Endothelial cell of umbilical vein (primary cell): Measurements from ENCODE around the gene CLIC6. TPM values are rescaled to one million over a fixed set of nuclear protein-coding genes. Genes with fewer than 3 reads are reported as not detected.

Experiments used
- BruUV-seq: library from RNA; stranded (reverse); fragments of 400-500 nt; replicated peaks from 2 replicates; lab custom pipeline; 2021; lab: Mats Ljungman, UMichigan
- CTCF ChIA-PET: fragments of 300-600, 350-600 bp; sonication (Branson Sonifier 250); formaldehyde crosslinking; loops from one replicate; lab custom pipeline; 2021; ENCODE audit warnings: antibody characterized with exemption, inconsistent platforms; lab: Charles Lee
- POLR2A ChIA-PET: fragments of 300-600, 350-600 bp; sonication (Branson Sonifier 250); formaldehyde crosslinking; loops from one replicate; lab custom pipeline; 2021; ENCODE audit warnings: antibody characterized with exemption, inconsistent platforms; lab: Charles Lee
- DNase-seq: peaks from one replicate; pipeline ENCODE4 v3.0.0-alpha.2; 2011; ENCODE audit warnings: low read depth, low spot score
- FAIRE-seq: peaks from 2 replicates; lab custom pipeline; 2011; peaks lifted over from hg19 to GRCh38; lab: Jason Lieb, UNC
- H2AFZ ChIP-seq: 2 replicates; pipeline ENCODE4 v1.6.0; 2012; ENCODE audit warnings: low read depth, low read length, control low read depth, inconsistent platforms
- H3K27ac ChIP-seq: 2 replicates; pipeline ENCODE4 v1.5.1; 2011; ENCODE audit warnings: low read depth, mild to moderate bottlenecking, control low read depth, low read length, moderate library complexity; ENCODE audit not compliant: insufficient read depth
- H3K27me3 ChIP-seq, 2 experiments: 2 replicates each; pipeline versions ENCODE4 v1.6.0 to v1.6.1; 2011; ENCODE audit warnings: low read length in 2 of 2, mixed read lengths in 1 of 2; ENCODE audit not compliant: control insufficient read depth in 2 of 2, insufficient read depth in 2 of 2
- H3K36me3 ChIP-seq, 2 experiments: 2 replicates in 1 of 2; 3 replicates in 1 of 2; pipeline ENCODE4 v1.5.1; 2011; ENCODE audit warnings: low read length in 2 of 2, mild to moderate bottlenecking in 1 of 2, moderate library complexity in 1 of 2; ENCODE audit not compliant: control insufficient read depth in 2 of 2, insufficient read depth in 2 of 2; ENCODE audit errors: extremely low read depth in 1 of 2
- H3K4me1 ChIP-seq: 3 replicates; pipeline ENCODE4 v1.5.1; 2011; ENCODE audit warnings: mild to moderate bottlenecking, low read length; ENCODE audit not compliant: control insufficient read depth, insufficient read depth; ENCODE audit errors: extremely low read depth
- H3K4me2 ChIP-seq: 2 replicates; pipeline ENCODE4 v1.6.1; 2011; ENCODE audit warnings: low read length, control low read depth, mixed read lengths; ENCODE audit not compliant: insufficient read depth
- H3K4me3 ChIP-seq, 3 experiments: fragments of 200-600 bp in 1 of 3; sonication (generic), shearing (Covaris generic) in 1 of 3; replicated peaks in 1 of 3; 2 replicates each; pipeline ENCODE4 v1.5.1; 2011 to 2016; ENCODE audit warnings: control low read depth in 3 of 3, low read length in 3 of 3, mild to moderate bottlenecking in 2 of 3, inconsistent platforms in 1 of 3, low read depth in 1 of 3, moderate library complexity in 1 of 3; ENCODE audit not compliant: insufficient read depth in 1 of 3
- H3K79me2 ChIP-seq: 2 replicates; pipeline ENCODE4 v1.6.0; 2012; ENCODE audit warnings: low read length, inconsistent platforms; ENCODE audit not compliant: control insufficient read depth, insufficient read depth
- H3K9ac ChIP-seq: replicated peaks from 2 replicates; pipeline ENCODE3; 2011; ENCODE audit warnings: low read length, control low read depth; ENCODE audit not compliant: insufficient read depth; ENCODE audit errors: extremely low read depth
- H3K9me1 ChIP-seq: replicated peaks from 3 replicates; pipeline ENCODE4 v1.6.0; 2011; ENCODE audit warnings: mild to moderate bottlenecking, low read length; ENCODE audit not compliant: control insufficient read depth, insufficient read depth; ENCODE audit errors: extremely low read depth
- H3K9me3 ChIP-seq: replicated peaks from 2 replicates; pipeline ENCODE4 v1.5.1; 2012; ENCODE audit warnings: low read length, inconsistent platforms; ENCODE audit not compliant: control insufficient read depth, insufficient read depth
- H4K20me1 ChIP-seq: replicated peaks from 2 replicates; pipeline ENCODE3; 2011; ENCODE audit warnings: mild to moderate bottlenecking, low read length; ENCODE audit not compliant: control insufficient read depth, insufficient read depth; ENCODE audit errors: extremely low read depth
- FOS ChIP-seq: IDR thresholded peaks from 2 replicates; pipeline ENCODE4 v1.6.1; 2011; ENCODE audit warnings: mild to moderate bottlenecking, low read length, moderate library complexity, borderline replicate concordance; ENCODE audit not compliant: insufficient read depth
- MYC ChIP-seq: IDR thresholded peaks from one replicate; pipeline ENCODE4 v1.6.1; 2011; ENCODE audit warnings: mild to moderate bottlenecking, low read depth, low read length
- POLR2AphosphoS5 ChIP-seq: IDR thresholded peaks from 2 replicates; pipeline ENCODE4 v1.6.1; 2012; ENCODE audit warnings: low read depth, mild to moderate bottlenecking, control low read depth, low read length, moderate library complexity; ENCODE audit not compliant: insufficient read depth
- dilution Hi-C: fragments of 300-500 bp; cut with MboI; formaldehyde crosslinking; loops from one replicate; pipeline ENCODE4 v1.15.0; 2019; ENCODE audit warnings: low sequenced_read_pairs; ENCODE audit not compliant: extremely low pct_ligation_motif_present
- intact Hi-C: fragments of 100-400 bp; cut with micrococcal nuclease; formaldehyde crosslinking; loops from one replicate; pipeline ENCODE4 v1.10.0; 2022
- polyA plus RNA-seq, 4 experiments: library from polyadenylated mRNA; depleted of rRNA in 3 of 4; stranded (reverse) in 3 of 4; unstranded in 1 of 4; fragments of >200 nt; gene quantifications; 2 replicates each; pipeline versions ENCODE4 v1.2.1 to v1.2.3, GENCODE V29; 2011 to 2012; ENCODE audit warnings: missing spikeins in 1 of 4
- total RNA-seq: library from RNA; stranded (reverse); gene quantifications from 2 replicates; pipeline ENCODE4 v1.2.3, GENCODE V29; 2021
- TF ChIP-seq, protein P1 (sequence below): IDR thresholded peaks from 2 replicates; pipeline ENCODE4 v1.6.1; 2011; ENCODE audit not compliant: insufficient read depth, insufficient read length
- TF ChIP-seq, protein P2 (sequence below), 2 donors: IDR thresholded peaks; 1 replicate in 1 of 2; 2 replicates in 1 of 2; pipeline ENCODE4 v1.5.1; 2011; ENCODE audit warnings: low read length in 2 of 2, mild to moderate bottlenecking in 2 of 2, moderate library complexity in 2 of 2, control low read depth in 1 of 2, inconsistent platforms in 1 of 2, low read depth in 1 of 2; ENCODE audit not compliant: insufficient read depth in 1 of 2; ENCODE audit errors: extremely low read depth in 1 of 2

Gene CLIC6
- total and polyA plus RNA-seq, 2 donors (not counting 3 experiments of a cell fraction or from before 2014, with no cell fraction given) = not detected

DNA sequence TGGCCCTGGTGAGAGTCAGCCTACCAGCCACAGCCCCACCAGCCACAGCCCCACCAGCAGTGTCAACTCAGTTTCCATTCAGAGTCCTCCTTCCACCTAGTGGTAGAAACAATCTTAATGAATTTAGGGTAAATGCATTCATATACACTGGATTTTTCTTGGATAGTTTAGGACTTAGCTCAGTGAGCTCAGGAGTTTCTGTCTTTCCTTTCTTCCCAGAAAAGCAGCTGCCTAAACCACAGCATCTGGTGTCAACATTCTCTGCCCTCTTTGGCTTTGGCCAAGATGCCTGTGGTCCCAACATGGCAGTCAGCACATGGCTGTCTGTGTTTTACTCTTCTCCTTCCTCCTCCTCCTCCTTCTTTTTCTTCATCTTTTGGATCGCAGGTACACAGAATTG is 94.0 kb downstream of the CLIC6 start:
- CTCF ChIA-PET = interaction anchor here (0.6 to 6.1 kb wide), 3 partner anchors 12 to 1830 kb away, joined by 4 to 26 read pairs (median 4); no protein-coding TSS in a partner anchor
- Histone ChIP-seq H3K9me3 (no peaks in the 10 kb centered on the region), H3K4me3 (no peak overlapping the region), H3K4me1 (no peaks in the 10 kb centered on the region), H3K4me2 (no peak overlapping the region), H4K20me1 (no peaks in the 10 kb centered on the region), H3K36me3 (no peaks in the 10 kb centered on the region), H3K9me1 (no peaks in the 10 kb centered on the region), H3K27me3 (peaks cover 2 to 6% of the 10 kb centered on the region in 2 experiments), H3K79me2 (no peaks in the 10 kb centered on the region), H3K9ac (no peak overlapping the region), H3K27ac (no peak overlapping the region), H2AFZ (no peak overlapping the region)
- POLR2A ChIA-PET = no interaction called here
- intact Hi-C loops (no loop called here), dilution Hi-C loops (no loop called here)
- no peak for FAIRE-seq
- no peak for DNase-seq
- BruUV-seq = no TSS peak
- TF ChIP-seq, protein P1, sequence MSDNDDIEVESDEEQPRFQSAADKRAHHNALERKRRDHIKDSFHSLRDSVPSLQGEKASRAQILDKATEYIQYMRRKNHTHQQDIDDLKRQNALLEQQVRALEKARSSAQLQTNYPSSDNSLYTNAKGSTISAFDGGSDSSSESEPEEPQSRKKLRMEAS = no peak
- TF ChIP-seq, protein P2, sequence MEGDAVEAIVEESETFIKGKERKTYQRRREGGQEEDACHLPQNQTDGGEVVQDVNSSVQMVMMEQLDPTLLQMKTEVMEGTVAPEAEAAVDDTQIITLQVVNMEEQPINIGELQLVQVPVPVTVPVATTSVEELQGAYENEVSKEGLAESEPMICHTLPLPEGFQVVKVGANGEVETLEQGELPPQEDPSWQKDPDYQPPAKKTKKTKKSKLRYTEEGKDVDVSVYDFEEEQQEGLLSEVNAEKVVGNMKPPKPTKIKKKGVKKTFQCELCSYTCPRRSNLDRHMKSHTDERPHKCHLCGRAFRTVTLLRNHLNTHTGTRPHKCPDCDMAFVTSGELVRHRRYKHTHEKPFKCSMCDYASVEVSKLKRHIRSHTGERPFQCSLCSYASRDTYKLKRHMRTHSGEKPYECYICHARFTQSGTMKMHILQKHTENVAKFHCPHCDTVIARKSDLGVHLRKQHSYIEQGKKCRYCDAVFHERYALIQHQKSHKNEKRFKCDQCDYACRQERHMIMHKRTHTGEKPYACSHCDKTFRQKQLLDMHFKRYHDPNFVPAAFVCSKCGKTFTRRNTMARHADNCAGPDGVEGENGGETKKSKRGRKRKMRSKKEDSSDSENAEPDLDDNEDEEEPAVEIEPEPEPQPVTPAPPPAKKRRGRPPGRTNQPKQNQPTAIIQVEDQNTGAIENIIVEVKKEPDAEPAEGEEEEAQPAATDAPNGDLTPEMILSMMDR (IDR thresholded peaks at IDR 0.05; ENCODE audit: extremely low read depth in 1 of 2, insufficient read depth in 1 of 2, low read depth in 1 of 2, low read length in 2 of 2) = no peak
- TF ChIP-seq POLR2AphosphoS5 (no peak), MYC (no peak), FOS (no peak)
